Skeletal muscle tissue (tissue), 4 donors: Measurements from ENCODE around the gene PALMD. TPM values are rescaled to one million over a fixed set of nuclear protein-coding genes. Genes with fewer than 3 reads are reported as not detected.

Source experiments
- H3K27ac ChIP-seq: one replicate; pipeline ENCODE4 v1.7.0; 2013; ENCODE audit warnings: mild to moderate bottlenecking, low read depth, low read length, inconsistent platforms
- H3K27me3 ChIP-seq, 3 donors: one replicate each; pipeline ENCODE4 v1.7.0; 2013; ENCODE audit warnings: low read length in 3 of 3; ENCODE audit not compliant: control insufficient read depth in 3 of 3, insufficient read depth in 3 of 3
- H3K36me3 ChIP-seq, 3 donors: one replicate each; pipeline ENCODE4 v1.7.0; 2013; ENCODE audit warnings: low read length in 3 of 3; ENCODE audit not compliant: control insufficient read depth in 3 of 3, insufficient read depth in 3 of 3
- H3K4me1 ChIP-seq, 3 donors: one replicate each; pipeline ENCODE4 v1.7.0; 2013; ENCODE audit warnings: low read length in 3 of 3, mild to moderate bottlenecking in 3 of 3; ENCODE audit not compliant: control insufficient read depth in 3 of 3, insufficient read depth in 3 of 3
- H3K4me3 ChIP-seq, 3 donors: one replicate each; pipeline ENCODE4 v1.7.0; 2013; ENCODE audit warnings: low read length in 3 of 3
- H3K9ac ChIP-seq, 3 donors: one replicate each; pipeline ENCODE4 v1.7.0; 2013; ENCODE audit warnings: low read length in 3 of 3, mild to moderate bottlenecking in 3 of 3, moderate library complexity in 2 of 3, low read depth in 1 of 3
- H3K9me3 ChIP-seq, 3 donors: one replicate each; pipeline ENCODE4 v1.7.0; 2013; ENCODE audit warnings: low read length in 3 of 3; ENCODE audit not compliant: control insufficient read depth in 3 of 3
- total RNA-seq: library from RNA; depleted of rRNA; stranded (reverse); fragments of >200 nt; gene quantifications from one replicate; pipeline ENCODE4 v1.2.3, GENCODE V29; 2014
- donor health status: Osteomylitis.

PALMD gene
- total RNA-seq, 1 donor from 2014 or later = 46.4 TPM

GRCh38 chr1:99634971-99635624 is 10.8 kb upstream of the PALMD start:
- Histone ChIP-seq H3K27ac (no peak overlapping the region), H3K36me3 (no peaks in the 10 kb centered on the region), H3K4me1 (no peaks in the 10 kb centered on the region), H3K27me3 (no peaks in the 10 kb centered on the region), H3K9ac (no peak overlapping the region), H3K4me3 (no peak overlapping the region), H3K9me3 (no peaks in the 10 kb centered on the region)

- Histone ChIP-seq H3K4me3 (no peak overlapping the region), H3K4me1 (no peaks in the 10 kb centered on the region), H3K9ac (no peak overlapping the region), H3K27ac (no peak overlapping the region), H3K9me3 (no peaks in the 10 kb centered on the region), H3K36me3 (no peaks in the 10 kb centered on the region), H3K27me3 (no peaks in the 10 kb centered on the region)
Observed at GRCh38 chr1:99635664-99636063, 10.2 kb upstream of the PALMD start.

GRCh38 chr1:99636647-99637175 is 9.2 kb upstream of the PALMD start:
- no peaks in the 10 kb centered on the region for H3K36me3 ChIP-seq
- no peak overlapping the region for H3K4me3 ChIP-seq
- no peaks in the 10 kb centered on the region for H3K4me1 ChIP-seq
- no peak overlapping the region for H3K9ac ChIP-seq
- H3K27ac ChIP-seq = no peak overlapping the region
- no peaks in the 10 kb centered on the region for H3K27me3 ChIP-seq
- no peaks in the 10 kb centered on the region for H3K9me3 ChIP-seq

- H3K9ac ChIP-seq = no peak overlapping the region
- no peak overlapping the region for H3K4me3 ChIP-seq
- H3K9me3 ChIP-seq = no peaks in the 10 kb centered on the region
- H3K36me3 ChIP-seq = no peaks in the 10 kb centered on the region
- no peak overlapping the region for H3K27ac ChIP-seq
- H3K27me3 ChIP-seq = no peaks in the 10 kb centered on the region
- H3K4me1 ChIP-seq = no peaks in the 10 kb centered on the region
Observed at GRCh38 chr1:99638853-99639252, 7.1 kb upstream of the PALMD start.

GRCh38 chr1:99639408-99639807 is 6.5 kb upstream of the PALMD start:
- no peaks in the 10 kb centered on the region for H3K36me3 ChIP-seq
- no peak overlapping the region for H3K27ac ChIP-seq
- H3K9me3 ChIP-seq = no peaks in the 10 kb centered on the region
- H3K27me3 ChIP-seq = no peaks in the 10 kb centered on the region
- H3K4me3 ChIP-seq = no peak overlapping the region
- no peak overlapping the region for H3K9ac ChIP-seq
- peaks cover 0 to under 1% (median 0%) of the 10 kb centered on the region in 3 donors for H3K4me1 ChIP-seq

GRCh38 chr1:99639945-99640344 is 6.0 kb upstream of the PALMD start:
- Histone ChIP-seq H3K4me3 (no peak overlapping the region), H3K27me3 (no peaks in the 10 kb centered on the region), H3K4me1 (peaks cover 3 to 5% (median 5%) of the 10 kb centered on the region in 3 donors), H3K9ac (no peak overlapping the region), H3K27ac (no peak overlapping the region), H3K9me3 (no peaks in the 10 kb centered on the region), H3K36me3 (no peaks in the 10 kb centered on the region)

GRCh38 chr1:99640672-99641071 is 5.2 kb upstream of the PALMD start:
- no peaks in the 10 kb centered on the region for H3K9me3 ChIP-seq
- no peak overlapping the region for H3K4me3 ChIP-seq
- no peak overlapping the region for H3K27ac ChIP-seq
- no peaks in the 10 kb centered on the region for H3K36me3 ChIP-seq
- H3K4me1 ChIP-seq = peaks cover 5 to 6% (median 5%) of the 10 kb centered on the region in 3 donors
- H3K9ac ChIP-seq = no peak overlapping the region
- no peaks in the 10 kb centered on the region for H3K27me3 ChIP-seq

- Histone ChIP-seq H3K27me3 (no peaks in the 10 kb centered on the region), H3K36me3 (no peaks in the 10 kb centered on the region), H3K9ac (no peak overlapping the region), H3K4me3 (no peak overlapping the region), H3K4me1 (peaks cover 5 to 12% (median 7%) of the 10 kb centered on the region in 3 donors), H3K9me3 (no peaks in the 10 kb centered on the region), H3K27ac (no peak overlapping the region)
Observed at GRCh38 chr1:99641558-99641957, 4.4 kb upstream of the PALMD start.

- no peak overlapping the region for H3K27ac ChIP-seq
Observed at GRCh38 chr1:99642053-99642452, 3.9 kb upstream of the PALMD start.

GRCh38 chr1:99643021-99643779 is 2.7 kb upstream of the PALMD start:
- Histone ChIP-seq H3K27me3 (no peaks in the 10 kb centered on the region), H3K9ac (no peak overlapping the region), H3K9me3 (no peaks in the 10 kb centered on the region), H3K36me3 (no peaks in the 10 kb centered on the region), H3K4me1 (peaks cover 5 to 12% (median 9%) of the 10 kb centered on the region in 3 donors), H3K27ac (no peak overlapping the region), H3K4me3 (no peak overlapping the region)

More at GRCh38 chr1:99642053-99642452, 3.9 kb upstream of the PALMD start:
- Histone ChIP-seq H3K27me3 (no peaks in the 10 kb centered on the region), H3K36me3 (no peaks in the 10 kb centered on the region), H3K9ac (no peak overlapping the region), H3K4me1 (peaks cover 5 to 12% (median 7%) of the 10 kb centered on the region in 3 donors), H3K9me3 (no peaks in the 10 kb centered on the region), H3K4me3 (no peak overlapping the region)
